C4-2B (cell line): ENCODE data around the gene TPRN.

Source experiments
- H3K27ac ChIP-seq: fragments of 450-650 bp; 2 replicates; pipeline ENCODE4 v1.5.1; 2017
- ZFX ChIP-seq: fragments of 450-650 bp; IDR thresholded peaks from 2 replicates; pipeline ENCODE4 v1.6.1; 2017
- TF ChIP-seq, protein P1 (sequence below): fragments of 450-650 bp; conservative IDR thresholded peaks from 2 replicates; pipeline ENCODE4 v1.5.1; 2017; ENCODE audit warnings: mild to moderate bottlenecking

TPRN gene

GRCh38 chr9:137220317-137221094 lies 20.0 kb upstream of the TPRN start:
- no peak overlapping the region; the same call in 1 of the 2 replicates for H3K27ac ChIP-seq
- TF ChIP-seq, protein P1, sequence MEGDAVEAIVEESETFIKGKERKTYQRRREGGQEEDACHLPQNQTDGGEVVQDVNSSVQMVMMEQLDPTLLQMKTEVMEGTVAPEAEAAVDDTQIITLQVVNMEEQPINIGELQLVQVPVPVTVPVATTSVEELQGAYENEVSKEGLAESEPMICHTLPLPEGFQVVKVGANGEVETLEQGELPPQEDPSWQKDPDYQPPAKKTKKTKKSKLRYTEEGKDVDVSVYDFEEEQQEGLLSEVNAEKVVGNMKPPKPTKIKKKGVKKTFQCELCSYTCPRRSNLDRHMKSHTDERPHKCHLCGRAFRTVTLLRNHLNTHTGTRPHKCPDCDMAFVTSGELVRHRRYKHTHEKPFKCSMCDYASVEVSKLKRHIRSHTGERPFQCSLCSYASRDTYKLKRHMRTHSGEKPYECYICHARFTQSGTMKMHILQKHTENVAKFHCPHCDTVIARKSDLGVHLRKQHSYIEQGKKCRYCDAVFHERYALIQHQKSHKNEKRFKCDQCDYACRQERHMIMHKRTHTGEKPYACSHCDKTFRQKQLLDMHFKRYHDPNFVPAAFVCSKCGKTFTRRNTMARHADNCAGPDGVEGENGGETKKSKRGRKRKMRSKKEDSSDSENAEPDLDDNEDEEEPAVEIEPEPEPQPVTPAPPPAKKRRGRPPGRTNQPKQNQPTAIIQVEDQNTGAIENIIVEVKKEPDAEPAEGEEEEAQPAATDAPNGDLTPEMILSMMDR = no peak
- TF ChIP-seq ZFX = no peak

- H3K27ac ChIP-seq = peak overlapping the region; percentile 98
- no peak for TF ChIP-seq ZFX
- TF ChIP-seq, protein P1 = no peak
Observed at GRCh38 chr9:137219757-137220316, 19.3 kb upstream of the TPRN start.

GRCh38 chr9:137218754-137219271 lies 18.3 kb upstream of the TPRN start:
- TF ChIP-seq, protein P1 = no peak
- no peak for TF ChIP-seq ZFX

DNA sequence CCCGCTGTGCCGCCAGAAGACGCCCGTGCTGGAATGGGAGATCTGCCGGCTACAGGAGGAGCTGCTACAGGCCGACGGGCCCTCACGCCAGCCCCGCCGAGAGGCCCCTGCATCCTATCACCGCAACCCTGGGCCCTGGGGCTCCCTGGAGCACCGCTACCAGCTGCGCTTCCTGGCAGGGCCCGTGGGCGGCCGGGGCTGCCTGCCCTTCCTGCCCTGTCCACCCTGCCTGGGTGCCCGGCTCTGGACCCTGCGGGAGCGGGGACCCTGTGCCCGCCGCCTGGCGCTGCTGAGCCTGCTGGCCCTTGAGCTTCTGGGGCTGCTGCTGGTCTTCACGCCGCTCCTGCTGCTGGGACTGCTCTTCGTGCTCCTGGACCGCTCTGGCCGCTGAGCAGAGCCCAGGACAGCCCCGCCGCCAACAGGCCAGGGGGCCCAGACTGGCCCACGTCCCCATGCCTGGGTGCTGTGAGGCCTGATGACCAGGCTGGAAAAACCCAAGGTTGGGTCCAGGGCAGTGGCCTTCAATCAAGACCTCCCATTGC lies 17.7 kb upstream of the TPRN start:
- TF ChIP-seq, protein P1 = no peak
- 0 out of 2 replicates have a peak, but pooled peaks have one; percentile 51 for TF ChIP-seq ZFX
- H3K27ac ChIP-seq = peak overlapping the region; percentile 98

More at GRCh38 chr9:137218754-137219271, 18.3 kb upstream of the TPRN start:
- H3K27ac ChIP-seq = peak overlapping the region; percentile 98

DNA sequence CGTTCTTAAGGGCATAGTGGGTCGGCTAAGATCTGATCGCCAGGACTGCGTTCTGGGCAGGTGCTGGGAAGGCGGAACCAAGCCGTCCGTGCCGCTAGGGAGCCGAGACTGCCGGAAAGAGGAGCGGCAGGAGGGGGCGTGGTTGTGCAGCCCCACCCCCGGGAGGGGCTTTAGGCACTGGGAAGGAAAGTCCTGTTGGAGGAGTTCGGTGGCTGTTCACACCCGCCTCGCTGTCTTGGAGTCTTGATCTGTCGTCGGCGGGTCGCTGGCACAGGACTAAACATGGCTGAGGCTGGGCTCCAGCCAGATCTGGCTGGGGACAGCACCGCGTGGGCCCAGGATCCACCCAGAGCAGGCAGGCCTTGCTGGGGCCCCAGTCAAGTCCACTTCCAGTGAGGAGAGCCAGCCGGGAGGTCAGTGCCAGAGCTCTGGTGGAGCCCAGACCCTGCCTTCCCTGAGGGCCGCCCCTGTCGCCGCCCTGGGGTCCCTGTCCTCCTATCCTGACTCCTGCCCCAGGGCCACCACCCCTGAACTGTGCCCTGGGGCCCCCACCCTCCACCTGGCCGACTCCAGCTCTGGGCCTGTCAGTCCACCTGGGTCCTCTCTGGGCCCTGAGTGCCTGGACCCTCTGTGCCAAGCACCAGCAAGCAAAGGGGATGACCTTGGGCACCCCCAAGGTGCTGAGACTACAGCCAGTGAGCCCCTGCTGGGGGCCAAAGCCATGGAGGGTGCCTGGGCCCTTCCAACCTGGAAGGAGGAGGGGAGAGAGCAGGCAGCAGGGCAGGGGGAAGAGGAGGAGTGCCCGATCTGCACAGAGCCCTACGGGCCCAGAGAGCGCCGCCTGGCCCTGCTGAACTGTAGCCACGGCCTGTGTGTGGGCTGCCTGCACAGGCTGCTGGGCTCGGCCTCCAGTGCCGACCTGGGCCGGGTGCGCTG lies 17.0 kb upstream of the TPRN start:
- TF ChIP-seq, protein P1 = no peak; the same call in 1 of the 2 replicates
- TF ChIP-seq ZFX = no peak; the same call in 1 of the 2 replicates
- peak overlapping the region; percentile 98 for H3K27ac ChIP-seq

- peak overlapping the region; percentile 98 for H3K27ac ChIP-seq
- TF ChIP-seq, protein P1 = no peak
- TF ChIP-seq ZFX = no peak
Observed at GRCh38 chr9:137216188-137216965, 15.8 kb upstream of the TPRN start.
